GM19099 (cell line): ENCODE results near the gene WNT2.

Experiments
- POLR2A ChIP-seq: IDR thresholded peaks from 3 replicates; pipeline ENCODE4 v1.6.1; 2011; ENCODE audit warnings: low read depth; ENCODE audit not compliant: insufficient read length; ENCODE audit errors: extremely low read depth

The WNT2 gene

DNA sequence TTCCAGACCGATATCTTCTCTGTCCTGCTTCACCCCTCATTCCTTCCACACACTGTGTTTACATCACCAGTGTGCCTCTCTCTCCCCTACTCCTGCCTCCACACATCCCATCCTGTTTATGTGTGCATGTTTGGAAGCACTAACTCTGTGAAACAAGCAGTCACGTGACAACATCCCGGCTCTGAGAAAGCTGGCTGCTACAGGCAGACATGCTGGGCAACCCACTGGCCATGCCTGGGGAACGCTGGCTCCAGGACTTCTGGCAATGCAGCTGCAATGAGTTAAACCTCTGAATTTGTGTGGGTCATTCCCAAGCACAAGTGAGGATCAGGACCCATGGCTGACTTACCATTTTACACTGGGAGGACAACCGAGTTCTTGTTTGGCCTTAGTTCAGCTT lies 74.0 kb downstream of the WNT2 start:
- no peak for TF ChIP-seq POLR2A

DNA sequence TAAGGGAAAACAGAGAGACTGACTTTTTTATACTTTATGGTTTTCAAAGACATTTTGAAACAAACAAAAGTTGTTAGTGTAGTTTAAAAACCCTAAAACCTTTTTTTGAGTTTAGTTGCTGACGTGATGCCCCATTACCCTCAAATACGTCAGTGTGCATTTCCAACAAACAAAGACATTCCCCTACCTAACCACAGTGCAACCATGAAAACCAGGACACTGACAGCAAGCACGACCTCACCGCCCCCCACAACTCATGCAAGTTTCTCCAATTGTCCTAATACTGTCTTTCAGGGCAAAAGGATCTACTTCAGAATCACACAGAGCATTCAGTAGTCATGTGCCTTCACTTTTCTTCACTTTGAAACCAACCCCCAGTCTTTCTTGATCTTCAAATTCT lies 75.0 kb downstream of the WNT2 start:
- TF ChIP-seq POLR2A, result no peak

DNA sequence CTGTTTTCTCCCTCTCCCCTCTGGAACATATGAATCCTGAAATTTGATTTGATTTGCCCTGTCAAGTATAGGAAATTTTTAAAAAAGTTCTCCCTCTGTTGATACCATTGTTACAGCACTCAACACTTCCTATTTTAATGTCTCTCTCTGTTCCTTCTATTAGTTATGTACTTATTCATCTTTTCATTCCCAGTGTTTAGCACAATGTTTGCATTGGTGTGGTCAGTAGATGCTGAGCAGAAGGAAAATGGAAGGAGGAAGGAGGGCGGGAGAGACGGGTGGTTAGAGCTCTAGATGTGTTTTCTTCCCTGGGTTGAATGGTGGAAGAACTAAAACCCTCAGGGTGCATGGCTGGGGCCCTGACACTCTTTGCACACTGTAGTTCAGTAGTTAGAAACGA lies 79.5 kb downstream of the WNT2 start:
- no peak for TF ChIP-seq POLR2A

DNA sequence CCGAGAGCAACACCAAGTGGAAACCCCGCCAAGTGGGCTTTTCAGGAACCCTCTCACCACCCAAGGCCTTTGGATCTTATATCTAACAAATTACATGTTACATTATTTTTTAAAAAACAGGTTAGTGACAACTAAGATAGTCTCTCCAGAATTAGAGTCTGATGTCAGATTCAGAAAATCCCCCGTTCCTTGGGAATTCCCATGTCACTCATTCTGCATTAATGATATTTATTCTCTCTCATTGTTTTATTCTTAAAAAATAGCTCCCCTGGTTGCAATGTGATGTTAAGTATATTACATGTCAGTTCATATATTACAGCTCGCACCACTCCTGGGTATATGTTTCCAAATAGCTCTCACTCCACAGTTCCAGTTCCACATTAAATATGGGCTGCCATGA lies 81.8 kb downstream of the WNT2 start:
- TF ChIP-seq POLR2A, result no peak

DNA sequence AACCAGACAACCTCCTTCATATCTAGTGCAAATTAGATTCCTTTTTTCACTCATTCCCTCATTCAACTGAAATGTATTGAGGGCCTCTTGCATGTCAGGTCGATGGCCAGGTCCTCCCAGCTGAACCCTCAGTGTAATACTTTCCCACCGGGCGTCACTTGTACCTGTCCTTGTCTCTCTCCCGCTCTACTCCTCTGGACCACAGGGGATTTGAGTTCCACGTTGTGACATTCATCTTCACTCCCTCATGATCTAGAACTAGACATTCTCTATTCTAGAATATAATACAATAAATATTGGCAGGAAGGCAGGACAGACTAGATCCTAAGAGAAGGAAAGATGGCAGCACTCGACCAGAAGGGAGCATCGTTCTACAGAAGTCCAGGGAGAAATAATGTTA lies 83.9 kb downstream of the WNT2 start:
- TF ChIP-seq POLR2A, result no peak

DNA sequence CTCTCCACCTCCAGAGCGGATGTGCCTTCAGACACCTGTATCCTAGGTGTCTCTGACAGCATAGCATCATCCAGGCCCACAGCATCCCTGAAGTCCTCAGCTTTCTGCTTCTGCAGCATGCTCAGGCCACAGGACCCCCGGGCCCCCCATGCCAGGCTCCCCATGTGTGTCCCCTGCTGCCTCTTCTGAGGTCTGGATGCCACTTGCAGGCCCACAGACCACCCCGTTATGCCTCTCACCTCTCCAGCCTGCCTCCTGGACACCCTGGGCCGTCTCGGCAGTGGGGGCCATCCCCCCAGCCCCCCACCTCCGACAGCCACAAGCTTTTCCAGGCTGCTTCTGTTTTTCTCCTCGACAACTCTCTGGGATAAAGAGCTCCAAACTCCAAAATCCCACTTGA lies 84.4 kb downstream of the WNT2 start:
- TF ChIP-seq POLR2A, result no peak

DNA sequence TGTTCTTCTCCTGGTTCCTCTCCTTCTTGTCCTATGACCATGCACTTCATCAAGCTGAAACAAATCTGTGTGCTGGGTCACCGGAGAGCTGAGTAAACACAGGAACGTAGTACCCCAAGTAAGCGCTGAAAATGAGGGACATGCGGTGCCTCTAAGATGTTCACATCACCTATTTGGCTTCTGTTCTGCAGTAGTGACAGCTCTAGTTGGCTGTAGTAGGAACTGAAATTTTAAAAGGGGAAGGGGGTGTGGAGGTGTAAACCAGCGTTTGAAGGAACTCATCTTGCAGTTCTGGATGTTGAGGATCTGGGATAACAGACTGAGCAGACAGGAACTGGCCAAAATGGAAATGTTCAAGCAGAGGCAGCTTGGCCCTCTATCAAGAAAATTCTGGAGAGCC lies 85.2 kb downstream of the WNT2 start:
- TF ChIP-seq POLR2A, result no peak

DNA sequence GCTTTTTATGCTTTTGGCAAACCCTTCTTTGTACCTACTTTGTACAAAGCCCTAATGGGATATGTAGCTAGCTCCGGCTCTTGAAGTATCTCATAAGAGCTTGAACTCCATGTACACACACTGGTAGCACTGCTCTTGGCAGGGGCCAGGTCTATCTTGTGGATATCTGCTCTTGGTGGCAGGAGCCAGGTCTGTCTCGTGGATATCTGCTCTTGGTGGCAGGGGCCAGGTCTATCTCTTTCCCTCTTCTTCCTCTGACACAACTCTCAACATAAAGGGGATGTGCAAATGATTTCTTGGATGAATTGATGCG lies 91.9 kb downstream of the WNT2 start:
- TF ChIP-seq POLR2A, result no peak

DNA sequence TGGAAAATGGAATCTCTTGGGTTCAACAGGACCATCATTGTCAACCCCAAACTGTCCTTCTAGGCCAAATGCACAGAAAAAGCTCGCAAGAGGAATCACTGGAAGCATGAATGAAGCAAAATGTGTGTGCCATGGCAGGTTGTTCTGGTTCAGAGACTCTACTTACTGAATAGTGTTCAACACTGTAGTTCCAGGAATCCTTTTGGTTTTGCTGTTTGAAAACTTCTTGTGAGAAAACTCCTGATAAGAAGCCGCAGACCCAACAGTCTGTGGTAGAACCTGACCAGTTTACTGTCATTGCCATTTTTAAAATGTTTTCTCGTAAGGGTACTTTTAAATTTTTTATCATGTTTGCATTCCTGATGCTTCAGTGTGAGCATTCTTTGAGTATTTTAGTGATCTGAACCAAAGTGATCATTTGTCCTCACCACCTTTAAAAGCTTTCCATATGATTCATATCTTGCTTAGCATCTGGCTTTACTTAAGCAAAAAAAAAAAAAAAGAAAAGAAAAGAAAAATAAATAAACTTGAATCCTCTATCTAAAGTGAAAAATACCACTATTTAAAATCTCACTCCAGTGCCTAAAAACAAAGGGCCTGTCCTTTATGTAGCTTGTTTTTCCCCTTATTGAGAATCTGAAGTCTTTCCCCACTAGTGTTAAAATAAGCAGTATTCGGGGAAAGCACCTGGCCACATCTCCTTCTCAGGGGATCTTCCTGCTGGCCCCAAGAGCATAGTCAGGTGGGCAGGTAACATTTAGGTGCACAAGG lies 92.4 kb downstream of the WNT2 start:
- TF ChIP-seq POLR2A, result no peak

DNA sequence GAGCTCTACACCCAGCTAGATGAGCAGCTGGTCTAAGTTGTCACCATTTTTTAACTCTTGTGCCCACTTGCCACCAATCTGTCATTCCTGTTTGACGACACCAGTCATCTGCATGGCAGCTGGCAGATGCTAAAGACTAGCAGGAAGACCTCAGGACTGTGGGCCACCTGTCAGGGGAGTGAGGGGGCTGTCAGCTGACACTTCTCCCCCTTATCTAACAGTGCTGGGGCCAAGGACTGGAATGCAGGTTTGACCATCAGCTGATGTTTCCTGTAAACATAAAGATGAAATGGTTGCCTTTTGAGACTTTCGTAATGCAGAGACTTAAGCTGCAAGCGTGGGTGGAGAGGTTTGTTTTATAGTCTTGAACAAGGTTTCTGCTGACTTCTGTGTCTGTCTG lies 93.5 kb downstream of the WNT2 start:
- TF ChIP-seq POLR2A, result no peak

DNA sequence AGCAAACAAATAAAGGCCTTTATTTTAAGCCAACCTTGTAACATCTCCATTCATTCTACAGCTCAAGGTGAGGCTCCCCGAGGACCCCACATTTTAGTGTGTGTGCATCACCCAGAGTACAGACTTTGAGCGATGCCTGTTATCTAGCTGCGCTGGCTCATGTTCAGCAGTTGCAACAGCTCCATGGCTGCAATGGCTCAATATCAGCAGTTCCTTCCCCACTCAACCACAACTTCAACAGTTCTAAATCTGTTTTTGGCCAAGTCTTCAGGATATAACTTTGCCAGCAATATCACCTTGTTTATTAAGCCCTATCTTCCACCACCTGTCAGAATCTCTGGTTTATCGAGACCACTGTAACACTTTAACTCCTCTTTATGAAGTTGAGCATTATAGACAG lies 95.8 kb downstream of the WNT2 start:
- TF ChIP-seq POLR2A, result no peak

DNA sequence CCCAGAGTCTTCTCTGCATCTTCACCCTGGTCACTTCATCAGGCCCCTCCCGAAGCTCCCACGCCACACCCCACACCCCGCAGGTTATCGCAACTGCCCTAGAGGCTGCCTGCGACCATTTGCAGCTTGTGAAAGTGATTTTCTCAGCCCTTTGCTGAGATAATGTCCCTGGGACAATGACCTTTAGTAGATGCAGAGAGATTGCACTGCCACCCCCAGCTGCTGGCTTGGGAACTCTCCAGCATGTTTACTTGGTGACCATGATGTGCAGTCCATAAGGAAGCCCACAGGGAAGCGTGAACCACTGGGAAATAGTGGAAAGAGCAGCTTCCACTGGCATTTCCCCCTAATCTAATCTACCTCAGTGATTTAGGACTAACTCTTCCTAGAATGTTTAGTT lies 97.3 kb downstream of the WNT2 start:
- TF ChIP-seq POLR2A, result no peak
